ENCODE data around the gene STMN1.

DNA sequence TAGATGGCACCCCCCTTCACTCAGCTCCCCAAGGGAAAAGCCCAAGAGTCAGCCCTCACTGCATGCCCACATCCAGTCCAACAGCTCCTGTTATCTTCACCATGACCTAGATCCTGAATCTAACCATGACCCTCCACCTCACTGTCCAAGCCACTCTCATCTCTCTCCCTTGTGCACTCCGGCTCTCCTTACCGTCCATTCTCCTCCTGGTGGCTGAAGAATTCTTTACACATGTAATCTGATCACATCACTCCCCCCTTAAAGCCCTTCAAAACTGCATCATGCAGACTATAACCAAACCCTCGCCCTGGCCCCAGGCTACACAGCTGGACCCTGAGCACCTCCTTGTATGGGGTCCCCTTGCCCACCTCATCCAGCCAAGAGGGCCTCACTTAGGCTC, 16.7 kb downstream of the STMN1 start:
- TF ChIP-seq POLR2A (IDR thresholded peaks at IDR 0.05; ENCODE audit: low read depth) (no peak), POLR2AphosphoS5 (IDR thresholded peaks at IDR 0.05) (no peak)
- TF ChIP-seq, protein P1, sequence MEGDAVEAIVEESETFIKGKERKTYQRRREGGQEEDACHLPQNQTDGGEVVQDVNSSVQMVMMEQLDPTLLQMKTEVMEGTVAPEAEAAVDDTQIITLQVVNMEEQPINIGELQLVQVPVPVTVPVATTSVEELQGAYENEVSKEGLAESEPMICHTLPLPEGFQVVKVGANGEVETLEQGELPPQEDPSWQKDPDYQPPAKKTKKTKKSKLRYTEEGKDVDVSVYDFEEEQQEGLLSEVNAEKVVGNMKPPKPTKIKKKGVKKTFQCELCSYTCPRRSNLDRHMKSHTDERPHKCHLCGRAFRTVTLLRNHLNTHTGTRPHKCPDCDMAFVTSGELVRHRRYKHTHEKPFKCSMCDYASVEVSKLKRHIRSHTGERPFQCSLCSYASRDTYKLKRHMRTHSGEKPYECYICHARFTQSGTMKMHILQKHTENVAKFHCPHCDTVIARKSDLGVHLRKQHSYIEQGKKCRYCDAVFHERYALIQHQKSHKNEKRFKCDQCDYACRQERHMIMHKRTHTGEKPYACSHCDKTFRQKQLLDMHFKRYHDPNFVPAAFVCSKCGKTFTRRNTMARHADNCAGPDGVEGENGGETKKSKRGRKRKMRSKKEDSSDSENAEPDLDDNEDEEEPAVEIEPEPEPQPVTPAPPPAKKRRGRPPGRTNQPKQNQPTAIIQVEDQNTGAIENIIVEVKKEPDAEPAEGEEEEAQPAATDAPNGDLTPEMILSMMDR (IDR thresholded peaks at IDR 0.05) = no peak

All from esophagus muscularis mucosa (tissue), 3 donors.